ENCODE measurements around the gene FHOD3.

DNA sequence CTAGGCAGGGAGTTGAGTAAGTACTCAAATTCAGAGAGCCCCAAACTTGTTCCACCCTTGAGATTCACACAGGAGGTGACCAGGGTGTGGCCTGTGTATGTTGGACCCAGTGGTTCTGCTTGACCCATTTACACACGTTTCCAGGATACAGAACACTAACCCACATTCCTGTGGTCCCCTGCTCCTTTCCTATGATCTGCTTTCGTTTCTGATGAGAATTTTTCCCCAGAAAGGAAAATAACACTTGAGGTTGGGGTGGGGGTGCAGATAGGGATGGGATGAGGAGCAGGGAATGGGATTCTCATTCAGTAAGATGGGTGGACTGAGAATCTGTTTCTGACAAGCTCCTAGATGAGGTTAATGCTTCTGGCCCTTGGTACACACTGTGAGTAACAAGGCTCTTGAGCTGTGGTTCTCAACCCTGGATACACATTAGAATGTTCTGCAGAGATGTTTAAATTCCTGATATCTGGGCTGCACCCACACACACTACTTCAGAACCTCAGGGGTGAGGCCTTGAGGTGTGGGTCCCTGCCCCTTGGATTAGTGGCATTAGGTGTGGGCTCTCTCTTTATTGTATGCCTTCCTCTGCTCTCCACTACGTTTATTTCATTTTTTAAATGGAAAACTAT lies 472.9 kb downstream of the FHOD3 start:
- TF ChIP-seq, protein P1, sequence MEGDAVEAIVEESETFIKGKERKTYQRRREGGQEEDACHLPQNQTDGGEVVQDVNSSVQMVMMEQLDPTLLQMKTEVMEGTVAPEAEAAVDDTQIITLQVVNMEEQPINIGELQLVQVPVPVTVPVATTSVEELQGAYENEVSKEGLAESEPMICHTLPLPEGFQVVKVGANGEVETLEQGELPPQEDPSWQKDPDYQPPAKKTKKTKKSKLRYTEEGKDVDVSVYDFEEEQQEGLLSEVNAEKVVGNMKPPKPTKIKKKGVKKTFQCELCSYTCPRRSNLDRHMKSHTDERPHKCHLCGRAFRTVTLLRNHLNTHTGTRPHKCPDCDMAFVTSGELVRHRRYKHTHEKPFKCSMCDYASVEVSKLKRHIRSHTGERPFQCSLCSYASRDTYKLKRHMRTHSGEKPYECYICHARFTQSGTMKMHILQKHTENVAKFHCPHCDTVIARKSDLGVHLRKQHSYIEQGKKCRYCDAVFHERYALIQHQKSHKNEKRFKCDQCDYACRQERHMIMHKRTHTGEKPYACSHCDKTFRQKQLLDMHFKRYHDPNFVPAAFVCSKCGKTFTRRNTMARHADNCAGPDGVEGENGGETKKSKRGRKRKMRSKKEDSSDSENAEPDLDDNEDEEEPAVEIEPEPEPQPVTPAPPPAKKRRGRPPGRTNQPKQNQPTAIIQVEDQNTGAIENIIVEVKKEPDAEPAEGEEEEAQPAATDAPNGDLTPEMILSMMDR (IDR thresholded peaks at IDR 0.05; ENCODE audit: insufficient read depth, low read depth, low read length): no peak
- no peak for TF ChIP-seq EZH2 (IDR thresholded peaks at IDR 0.05; ENCODE audit: insufficient read depth, low read length)
